Measurements from ENCODE around the gene KIF4A. TPM values are rescaled to one million over a fixed set of nuclear protein-coding genes. Genes with fewer than 3 reads are reported as not detected.

Gene KIF4A
- total and polyA plus RNA-seq, 9 of the 15 experiments (the other 6 are each of a cell fraction or from before 2014, with no cell fraction given) = 13.0 to 42.7 (median 35.9) TPM

- TF ChIP-seq PRPF4 (IDR thresholded peaks at IDR 0.05; ENCODE audit: insufficient read depth, low read depth, low read length, poor library complexity, severe bottlenecking) (no peak), CBX1 (IDR thresholded peaks at IDR 0.05; ENCODE audit: low read depth) (0 out of 2 replicates have a peak, but pooled peaks have one; percentile 32), CCNT2 (IDR thresholded peaks at IDR 0.05; ENCODE audit: borderline replicate concordance, extremely low read depth, insufficient read length, low read depth, low read length) (peak; percentile 27), CEBPG (CRISPR knock-in tag; IDR thresholded peaks at IDR 0.05) (no peak), CEBPG (tag; conservative IDR thresholded peaks at IDR 0.05 in 1 of 2, IDR thresholded peaks at IDR 0.05 in 1 of 2) (no peak), ERF (CRISPR knock-in tag; IDR thresholded peaks at IDR 0.05) (no peak), JUND (IDR thresholded peaks at IDR 0.05; ENCODE audit: borderline replicate concordance, low read depth, low read length) (0 out of 2 replicates have a peak, but pooled peaks have one; percentile 19), JUND (tag; IDR thresholded peaks at IDR 0.05; ENCODE audit: borderline replicate concordance, low read depth, low read length) (no peak; the same call in 2 of the 3 replicates), ATF4 (CRISPR knock-in tag; IDR thresholded peaks at IDR 0.05) (no peak)
- TF ChIP-seq, protein P1, sequence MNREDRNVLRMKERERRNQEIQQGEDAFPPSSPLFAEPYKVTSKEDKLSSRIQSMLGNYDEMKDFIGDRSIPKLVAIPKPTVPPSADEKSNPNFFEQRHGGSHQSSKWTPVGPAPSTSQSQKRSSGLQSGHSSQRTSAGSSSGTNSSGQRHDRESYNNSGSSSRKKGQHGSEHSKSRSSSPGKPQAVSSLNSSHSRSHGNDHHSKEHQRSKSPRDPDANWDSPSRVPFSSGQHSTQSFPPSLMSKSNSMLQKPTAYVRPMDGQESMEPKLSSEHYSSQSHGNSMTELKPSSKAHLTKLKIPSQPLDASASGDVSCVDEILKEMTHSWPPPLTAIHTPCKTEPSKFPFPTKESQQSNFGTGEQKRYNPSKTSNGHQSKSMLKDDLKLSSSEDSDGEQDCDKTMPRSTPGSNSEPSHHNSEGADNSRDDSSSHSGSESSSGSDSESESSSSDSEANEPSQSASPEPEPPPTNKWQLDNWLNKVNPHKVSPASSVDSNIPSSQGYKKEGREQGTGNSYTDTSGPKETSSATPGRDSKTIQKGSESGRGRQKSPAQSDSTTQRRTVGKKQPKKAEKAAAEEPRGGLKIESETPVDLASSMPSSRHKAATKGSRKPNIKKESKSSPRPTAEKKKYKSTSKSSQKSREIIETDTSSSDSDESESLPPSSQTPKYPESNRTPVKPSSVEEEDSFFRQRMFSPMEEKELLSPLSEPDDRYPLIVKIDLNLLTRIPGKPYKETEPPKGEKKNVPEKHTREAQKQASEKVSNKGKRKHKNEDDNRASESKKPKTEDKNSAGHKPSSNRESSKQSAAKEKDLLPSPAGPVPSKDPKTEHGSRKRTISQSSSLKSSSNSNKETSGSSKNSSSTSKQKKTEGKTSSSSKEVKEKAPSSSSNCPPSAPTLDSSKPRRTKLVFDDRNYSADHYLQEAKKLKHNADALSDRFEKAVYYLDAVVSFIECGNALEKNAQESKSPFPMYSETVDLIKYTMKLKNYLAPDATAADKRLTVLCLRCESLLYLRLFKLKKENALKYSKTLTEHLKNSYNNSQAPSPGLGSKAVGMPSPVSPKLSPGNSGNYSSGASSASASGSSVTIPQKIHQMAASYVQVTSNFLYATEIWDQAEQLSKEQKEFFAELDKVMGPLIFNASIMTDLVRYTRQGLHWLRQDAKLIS (CRISPR knock-in tag; IDR thresholded peaks at IDR 0.05) = no peak
Observed at GRCh38 chrX:70289793-70290770, at the start of gene KIF4A, which contains the start of gene PDZD11 (continued).

Measured in K562 (cell line).